CD4-positive, alpha-beta T cell treated with Interferon alpha-2 for 1 hour (primary cell): ENCODE data around the gene CA5A.
"Not testable (repeated sequence)": the region's sequence is repeated elsewhere in the genome, so short reads cannot be mapped to it uniquely, and the experiment has no call there.

ENCODE experiments used
- DNase-seq, 2 donors: peaks; one replicate each; pipeline ENCODE4 v3.0.0-alpha.2; 2020 to 2022

Gene CA5A

DNA sequence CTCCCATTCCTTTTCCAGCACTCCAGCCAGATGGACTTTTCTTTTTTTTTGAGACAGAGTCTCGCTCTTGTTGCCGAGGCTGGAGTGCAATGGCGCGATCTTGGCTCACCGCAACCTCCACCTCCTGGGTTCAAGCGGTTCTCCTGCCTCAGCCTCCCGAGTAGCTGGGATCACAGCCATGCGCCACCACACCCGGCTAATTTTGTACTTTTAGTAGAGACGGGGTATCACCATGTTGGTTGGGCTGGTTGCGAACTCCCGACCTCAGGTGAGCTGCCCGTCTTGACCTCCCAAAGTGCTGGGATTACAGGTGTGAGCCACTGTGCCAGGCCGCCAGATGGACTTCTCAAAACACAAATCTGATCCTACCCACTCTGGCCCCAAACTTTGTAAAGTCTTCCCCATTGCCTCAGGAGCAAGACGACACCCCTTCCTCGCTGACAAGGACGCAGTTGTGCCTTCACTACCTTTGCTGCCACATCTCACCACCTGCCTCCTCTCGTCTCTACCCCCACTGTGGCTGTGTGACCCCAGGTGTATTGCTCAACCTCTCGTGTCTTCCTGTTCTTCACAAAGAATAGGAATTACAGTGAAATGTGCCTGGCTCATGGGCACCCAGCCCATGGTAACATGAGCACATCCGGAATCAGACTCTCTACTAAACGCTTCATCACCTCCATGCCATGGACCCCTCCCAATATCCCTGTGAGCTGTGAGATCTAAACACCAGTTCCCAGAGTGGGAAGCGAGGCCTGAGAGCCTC, 11.2 kb upstream of the CA5A start:
- no peak for DNase-seq

- no peak for DNase-seq
These were observed 10.4 kb upstream of the CA5A start for GRCh38 chr16:87946596-87947347.

GRCh38 chr16:87945351-87946042, 9.2 kb upstream of the CA5A start:
- DNase-seq: peak; percentile 27 to 53

- DNase-seq: no peak
These were observed 6.4 kb upstream of the CA5A start for GRCh38 chr16:87942680-87943079.

DNA sequence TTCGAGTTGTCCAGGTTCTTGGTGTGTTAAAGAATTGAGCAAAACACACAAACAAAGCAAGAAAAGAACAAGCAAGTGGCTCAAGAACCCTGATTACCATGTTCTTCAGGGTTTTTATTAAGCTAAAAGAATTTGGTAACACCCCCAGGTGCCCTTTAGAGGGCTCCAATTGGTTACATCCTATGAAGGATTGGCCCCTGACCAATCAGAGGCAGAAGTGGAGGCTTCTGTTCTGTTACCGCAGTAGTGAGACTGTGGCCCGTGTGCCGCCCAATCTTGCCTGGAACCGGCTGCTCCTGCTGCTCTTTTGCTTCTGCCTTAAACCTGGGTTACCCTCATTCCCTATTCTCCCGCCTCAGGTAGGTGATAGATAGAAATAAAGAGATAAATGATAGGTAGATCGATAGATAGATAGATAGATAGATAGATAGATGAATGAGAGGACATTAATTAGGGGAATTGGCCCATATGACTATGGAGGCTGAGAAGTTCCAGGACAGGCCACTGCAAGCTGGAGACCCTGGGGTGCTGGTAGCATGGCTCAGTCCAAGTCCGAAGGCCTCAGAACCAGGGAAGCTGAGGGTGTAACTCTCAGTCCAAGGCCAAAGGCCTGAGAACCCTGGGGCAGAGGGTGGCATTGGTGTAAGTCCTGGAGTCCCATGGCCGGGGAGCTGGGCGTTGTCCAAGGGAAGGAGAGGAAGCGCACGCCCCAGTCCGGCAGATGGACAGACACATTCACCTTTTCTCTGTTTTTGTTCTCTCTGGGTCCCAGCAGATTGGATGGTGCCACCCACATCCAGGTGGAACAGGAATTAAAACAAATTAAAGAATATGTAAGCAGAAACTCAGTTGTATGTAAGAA, 3.5 kb upstream of the CA5A start:
- DNase-seq: no peak

DNA sequence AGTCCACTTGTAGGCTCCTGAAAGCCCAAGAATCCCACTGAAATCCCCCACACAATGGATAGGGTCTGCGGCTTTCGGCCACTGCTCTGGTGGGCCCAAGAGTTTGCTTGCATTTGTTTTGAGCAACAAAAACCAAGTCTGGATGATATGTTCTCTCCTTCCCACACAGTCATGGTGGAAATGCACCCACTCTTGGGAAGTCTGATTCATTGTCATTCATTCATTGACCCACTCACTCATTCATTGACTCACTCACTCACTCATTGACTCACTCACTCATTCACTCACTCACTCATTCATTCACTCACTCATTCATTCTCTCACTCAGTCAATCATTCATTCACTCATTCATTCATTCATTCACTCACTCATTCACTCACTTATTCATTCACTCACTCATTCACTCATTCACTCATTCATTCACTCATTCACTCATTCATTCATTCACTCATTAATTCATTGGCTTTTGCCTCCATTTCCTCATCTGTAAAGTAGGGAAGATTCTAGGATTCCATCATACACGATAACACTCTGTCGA, 2.2 kb upstream of the CA5A start:
- no peak for DNase-seq

- not testable (repeated sequence) for DNase-seq
These were observed 858 bp upstream of the CA5A start for GRCh38 chr16:87937231-87937542.

- DNase-seq: not testable (repeated sequence)
These were observed 334 bp downstream of the CA5A start for GRCh38 chr16:87936016-87936374.

- DNase-seq: not testable (repeated sequence)
These were observed 1.4 kb downstream of the CA5A start for GRCh38 chr16:87934752-87935425.

GRCh38 chr16:87933140-87933495, 3.2 kb downstream of the CA5A start:
- no peak for DNase-seq

DNA sequence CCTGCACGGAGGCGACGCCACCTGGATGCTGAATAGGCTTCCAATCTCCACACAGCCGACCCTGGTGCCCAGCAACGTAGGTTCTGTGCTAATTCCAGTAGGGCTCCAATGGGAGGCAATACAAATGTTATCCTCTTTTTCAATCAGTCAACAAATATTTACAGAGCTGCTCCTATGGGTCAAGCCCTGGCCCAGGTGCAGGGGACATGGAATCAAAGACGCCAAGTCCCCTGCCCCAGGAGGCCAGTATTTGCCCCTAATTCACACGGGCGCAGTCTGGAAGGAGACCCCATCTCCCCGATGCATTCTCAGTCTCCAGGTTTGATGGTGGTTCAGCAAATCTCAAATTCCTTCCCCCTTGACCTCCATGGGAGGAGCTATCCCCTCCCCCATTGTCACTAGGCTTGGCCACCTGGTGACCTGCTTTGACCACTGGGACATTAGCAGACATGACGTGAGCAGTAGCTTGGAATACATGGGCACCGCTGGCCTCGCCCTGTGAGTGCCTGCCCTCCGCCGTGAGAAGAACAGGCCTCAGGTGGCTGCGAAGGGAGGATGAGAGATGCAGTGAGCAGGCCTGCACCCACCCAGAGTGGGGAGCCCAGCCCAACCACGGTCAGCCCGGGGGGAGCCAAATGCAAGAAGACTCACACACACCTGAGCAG, 3.7 kb downstream of the CA5A start:
- not testable (repeated sequence) for DNase-seq

- DNase-seq: no peak
These were observed 4.8 kb downstream of the CA5A start for GRCh38 chr16:87931504-87931903.

GRCh38 chr16:87930456-87930855, 5.9 kb downstream of the CA5A start:
- DNase-seq: no peak

- no peak for DNase-seq
These were observed 6.3 kb downstream of the CA5A start for GRCh38 chr16:87929986-87930385.

- DNase-seq: no peak
These were observed 9.2 kb downstream of the CA5A start for GRCh38 chr16:87927195-87927562.

- DNase-seq: peak in 1 of 2 donors; percentile 37
These were observed 9.8 kb downstream of the CA5A start for GRCh38 chr16:87926246-87927194.

- no peak for DNase-seq
These were observed 11.3 kb downstream of the CA5A start for GRCh38 chr16:87924811-87925670.

DNA sequence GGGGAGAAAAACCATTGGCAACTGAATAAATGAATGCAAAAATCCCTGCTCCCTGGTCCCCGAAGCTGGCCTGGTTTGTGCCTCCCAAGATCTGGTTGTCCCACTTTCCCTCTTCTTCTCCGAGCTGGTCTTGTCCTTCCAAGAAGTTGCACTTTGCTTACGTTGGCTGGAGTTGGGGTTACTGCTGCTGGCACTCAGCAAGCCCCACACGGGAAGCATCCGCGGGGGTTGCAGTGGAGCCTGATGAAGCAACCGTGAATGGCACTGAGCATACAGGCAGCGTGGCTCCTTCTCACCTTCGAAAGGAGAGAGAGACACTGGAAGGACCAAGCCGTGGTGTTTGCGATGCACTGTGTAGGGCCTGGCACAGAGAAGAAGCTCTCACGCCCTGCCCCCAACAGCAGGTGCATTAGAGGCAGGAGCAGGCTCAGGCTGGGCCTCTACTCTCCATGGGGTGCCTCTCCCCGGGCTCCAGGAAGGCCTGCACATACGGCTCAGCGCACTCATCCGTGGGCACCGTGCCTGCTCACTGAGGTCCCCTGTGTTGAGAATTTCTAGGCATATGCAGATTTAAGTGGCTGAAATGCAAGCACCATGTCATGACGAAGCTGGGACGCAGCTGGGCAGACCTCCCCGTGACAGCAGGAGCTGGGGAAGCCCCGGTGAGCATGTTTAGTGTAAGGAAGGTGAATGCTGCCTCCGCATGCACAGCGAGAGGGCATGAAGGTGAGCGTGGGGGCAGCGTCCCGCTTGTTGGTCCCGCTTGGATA, 12.1 kb downstream of the CA5A start:
- peak in 1 of 2 donors; percentile 24 for DNase-seq
